ENCODE data around the gene SYT2.
"Not testable (repeated sequence)": the region's sequence is repeated elsewhere in the genome, so short reads cannot be mapped to it uniquely, and the experiment has no call there.

Gene SYT2

DNA sequence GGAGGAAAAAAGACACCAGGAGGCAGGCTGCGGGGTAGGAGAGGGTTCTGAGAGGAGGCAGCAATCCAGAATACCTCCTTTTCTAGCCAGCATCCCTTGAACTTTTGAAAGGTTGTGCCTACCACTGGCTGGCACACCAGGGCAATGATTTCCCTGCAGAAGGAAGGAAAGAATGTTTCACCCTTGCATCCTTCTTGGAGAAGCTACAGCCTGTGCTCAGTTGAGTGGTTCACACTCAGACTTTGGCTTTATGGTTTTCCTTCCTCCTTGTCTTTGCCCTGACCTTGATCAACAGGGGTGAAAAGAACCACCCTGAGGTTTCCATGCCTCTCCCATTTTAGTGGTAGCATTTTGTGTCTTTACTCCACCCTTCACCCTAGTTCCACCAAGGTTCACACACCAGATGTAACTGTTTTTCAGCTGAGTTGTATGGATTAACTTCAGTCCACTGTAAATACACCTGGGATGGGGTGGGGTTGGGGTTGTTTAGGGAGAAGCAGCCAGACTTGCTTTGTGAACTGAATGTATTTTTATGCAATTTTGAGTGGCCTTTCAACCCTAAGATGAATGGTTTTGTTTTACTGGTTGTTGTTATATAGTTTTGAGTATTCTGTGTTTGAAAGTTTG is 122.3 kb downstream of the SYT2 start:
- DNase-seq = no peak

DNA sequence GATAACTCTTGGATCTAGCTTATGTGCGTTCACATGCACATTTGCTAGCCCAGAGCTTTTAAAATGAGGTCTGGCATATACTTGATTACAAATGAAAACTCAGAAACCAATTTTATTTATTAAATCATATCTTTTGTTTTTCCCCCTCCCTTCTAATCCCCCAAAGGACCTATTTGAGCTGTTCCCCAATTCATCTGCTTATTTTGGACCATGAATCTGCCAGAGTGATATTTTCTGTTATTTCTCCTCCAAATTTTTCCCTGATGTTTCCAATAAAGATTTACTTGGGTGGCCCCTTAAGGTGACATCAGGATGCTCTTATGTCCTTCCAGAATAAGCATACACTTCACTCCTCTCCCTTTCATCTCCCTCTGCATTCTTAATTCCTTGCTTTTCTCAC is 123.4 kb downstream of the SYT2 start:
- DNase-seq = no peak

DNA sequence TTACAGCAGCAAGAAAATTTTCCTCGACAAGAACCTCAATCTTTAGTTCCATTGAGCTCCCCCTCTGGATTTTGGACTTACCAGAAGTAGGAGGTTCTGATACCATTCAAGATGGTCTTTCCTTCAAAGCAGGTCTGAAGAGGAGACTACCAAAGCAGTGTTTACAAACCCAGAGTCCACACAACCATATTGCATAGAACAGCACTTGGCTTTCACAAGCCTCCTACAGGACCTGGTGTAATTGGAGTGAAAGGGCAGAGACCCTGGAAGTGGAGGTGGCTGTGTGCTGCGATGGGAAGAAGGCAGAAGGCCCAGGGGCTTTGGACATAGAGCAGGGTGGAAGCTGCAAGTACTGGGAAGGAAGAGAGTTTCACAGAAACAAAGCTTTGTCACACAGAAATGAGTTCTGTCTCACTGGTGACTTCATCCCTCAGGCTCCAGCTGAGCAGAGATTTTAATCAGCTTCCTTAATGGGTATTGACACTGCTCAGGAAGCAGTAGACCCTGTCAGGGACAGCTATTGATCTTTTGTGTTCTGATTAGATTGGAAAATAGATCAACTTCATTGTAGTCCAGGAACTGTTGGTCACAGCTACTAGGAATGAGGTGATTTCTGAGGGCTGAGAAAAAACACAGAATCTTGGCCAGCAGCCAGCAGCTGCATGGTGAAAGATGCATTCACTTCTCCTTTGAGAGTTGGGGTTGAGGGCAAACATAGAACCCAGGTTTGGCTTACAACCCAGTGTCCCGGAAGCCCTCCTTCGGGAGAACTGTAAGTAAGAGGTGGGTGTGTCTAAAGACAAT is 124.0 kb downstream of the SYT2 start:
- peak; percentile 41 for DNase-seq

DNA sequence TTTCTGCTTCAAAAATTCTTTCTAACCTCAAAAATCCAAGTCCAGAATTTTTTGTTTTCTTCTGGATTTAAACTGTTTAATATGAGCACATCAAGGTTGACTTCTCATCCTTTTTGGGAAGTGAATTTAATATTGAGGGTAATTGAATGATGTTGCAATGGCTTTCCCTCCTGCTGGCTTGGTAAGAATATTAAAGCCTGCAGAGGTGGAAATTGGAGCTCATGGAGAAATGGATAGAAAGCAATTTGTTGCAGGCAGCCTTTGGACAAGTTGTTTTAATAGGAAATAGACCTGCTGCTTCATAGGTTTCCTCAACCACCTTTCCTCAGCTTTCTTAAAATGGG is 124.7 kb downstream of the SYT2 start:
- no peak for DNase-seq

DNA sequence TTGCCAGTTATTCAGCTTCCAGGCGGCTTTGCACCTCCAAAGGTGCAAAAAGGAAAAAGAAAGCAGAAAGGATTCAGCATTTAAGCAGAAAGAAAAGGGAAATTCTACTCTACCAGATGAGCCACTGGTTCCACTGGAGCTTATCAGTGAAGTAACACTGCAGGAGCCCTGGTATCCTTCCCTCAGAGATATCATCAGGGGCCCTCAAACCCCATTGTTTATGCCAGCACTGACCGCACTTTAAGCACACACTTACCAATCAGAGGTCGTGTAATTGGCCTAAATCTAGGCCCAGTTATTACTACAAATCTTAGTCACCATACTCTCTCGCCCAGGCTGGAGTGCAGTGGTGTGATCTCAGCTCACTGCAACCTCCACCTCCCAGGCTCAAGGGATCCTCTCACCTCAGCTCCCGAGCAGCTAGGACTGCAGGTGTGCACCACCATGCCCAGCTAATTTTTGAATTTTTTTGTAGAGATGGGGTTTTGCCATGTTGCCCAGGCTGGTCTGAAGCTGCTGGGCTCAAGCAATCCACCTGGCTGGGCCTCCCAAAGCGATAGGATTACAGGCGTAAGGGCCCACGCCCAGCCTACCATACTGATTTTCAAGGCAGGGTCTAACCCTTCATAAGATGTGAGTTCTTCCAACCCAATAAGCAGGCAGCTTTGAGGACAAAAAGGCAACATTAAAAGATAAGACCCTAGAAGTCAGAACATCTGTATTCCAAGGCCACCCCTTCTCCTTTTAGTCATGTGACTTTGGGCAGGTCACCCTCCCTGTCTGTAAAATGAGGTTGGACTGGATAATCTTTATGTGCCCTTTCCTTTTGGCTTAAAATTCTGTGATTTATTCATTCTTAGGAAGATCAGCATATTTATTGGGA is 125.3 kb downstream of the SYT2 start:
- DNase-seq = peak; percentile 78

DNA sequence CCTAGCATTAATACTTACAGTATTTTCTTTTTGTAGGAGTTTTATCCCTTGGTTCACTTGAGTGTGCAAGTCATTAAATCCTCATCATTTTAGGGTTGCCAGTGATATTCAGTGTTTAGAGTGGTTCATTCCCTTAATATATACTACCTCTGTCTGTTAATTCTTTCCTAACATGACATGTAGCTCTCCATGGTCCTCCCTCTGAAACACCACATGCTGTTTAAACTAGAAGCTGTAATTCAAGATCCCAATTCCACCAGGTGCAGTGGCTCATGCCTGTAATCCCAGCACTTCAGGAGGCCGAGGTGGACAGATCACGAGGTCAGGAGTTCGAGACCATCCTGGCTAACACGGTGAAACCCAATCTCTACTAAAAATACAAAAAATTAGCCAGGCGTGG is 127.9 kb downstream of the SYT2 start:
- not testable (repeated sequence) for DNase-seq

DNA sequence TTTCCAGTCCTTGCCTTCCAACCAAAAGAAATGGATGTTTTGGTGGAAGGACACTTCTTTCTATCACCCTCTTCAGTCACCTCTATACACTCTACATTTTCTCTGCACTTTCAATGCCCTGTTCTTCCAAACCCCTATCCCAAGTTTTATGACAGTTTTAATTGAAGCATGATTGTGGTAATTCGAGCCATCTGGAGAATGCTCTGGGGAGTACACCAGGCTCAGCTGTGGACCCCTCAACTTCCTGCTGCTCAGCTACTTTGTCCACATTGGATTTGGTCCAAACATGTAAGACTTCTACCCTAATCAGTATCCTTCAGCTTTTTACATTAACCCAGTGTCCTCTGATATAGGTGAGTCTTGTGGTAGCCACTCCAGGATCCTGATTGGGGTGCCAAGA is 129.6 kb downstream of the SYT2 start:
- DNase-seq = no peak

DNA sequence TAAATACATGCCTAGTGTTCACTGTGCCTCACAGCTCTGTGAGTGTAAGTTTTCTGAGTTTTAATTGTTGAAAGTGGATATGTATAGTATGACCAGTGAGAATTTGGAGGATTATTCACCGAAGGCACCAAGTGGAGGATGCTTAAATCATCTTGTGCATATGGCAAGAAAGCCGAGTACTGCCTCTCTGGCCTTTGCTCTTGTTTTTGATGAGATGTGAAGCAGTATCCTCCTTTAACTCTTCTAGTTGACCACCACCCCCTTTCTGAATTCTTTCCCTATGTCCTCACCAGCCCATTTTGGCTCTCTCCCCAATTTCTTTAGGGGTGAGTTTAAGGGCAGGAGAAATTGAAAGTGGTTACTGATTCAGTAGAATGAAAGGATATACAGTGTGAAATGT is 130.4 kb downstream of the SYT2 start:
- no peak for DNase-seq

DNA sequence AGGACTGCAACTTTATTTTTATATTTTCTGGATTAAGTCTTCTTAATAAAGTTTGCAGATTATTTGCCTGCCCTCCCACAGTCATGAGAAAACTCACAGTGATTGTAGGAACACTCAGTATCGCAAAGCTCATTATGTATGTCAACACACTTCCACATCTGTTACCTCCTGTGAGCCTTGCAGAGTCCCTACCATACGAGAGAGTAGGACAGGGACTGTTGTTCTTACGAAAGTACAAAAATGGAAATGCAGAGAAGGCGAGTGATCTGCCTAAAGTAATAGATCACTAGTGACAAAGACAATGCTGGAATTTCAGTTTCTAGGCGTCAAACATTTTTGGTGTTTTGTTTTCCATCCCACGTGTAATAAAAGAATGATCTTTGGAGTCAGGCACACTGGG is 131.7 kb downstream of the SYT2 start:
- DNase-seq = no peak

DNA sequence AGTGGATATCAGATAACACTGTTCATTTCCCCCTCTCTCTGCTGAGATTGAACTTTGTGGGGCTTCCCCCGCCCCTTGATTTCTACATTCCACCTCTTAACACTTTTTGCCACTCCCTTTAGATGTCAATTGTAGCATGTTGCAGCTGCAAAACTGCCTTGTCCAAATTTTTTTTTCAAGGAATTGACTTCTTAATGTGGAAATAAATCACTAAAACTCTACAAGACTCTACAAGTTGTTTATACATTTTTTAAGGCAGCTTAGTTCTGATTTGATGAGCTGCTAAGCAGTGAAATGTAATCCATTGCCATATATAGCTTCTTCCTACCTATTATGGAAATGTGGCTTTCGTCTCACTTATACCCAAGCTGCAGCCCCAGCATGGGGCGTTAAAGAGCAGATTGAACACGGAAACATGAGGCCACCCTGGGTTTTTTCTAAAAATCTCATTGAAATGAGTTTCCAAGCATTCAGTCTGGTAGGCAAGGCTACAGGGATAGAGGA is 132.2 kb downstream of the SYT2 start:
- DNase-seq = no peak

DNA sequence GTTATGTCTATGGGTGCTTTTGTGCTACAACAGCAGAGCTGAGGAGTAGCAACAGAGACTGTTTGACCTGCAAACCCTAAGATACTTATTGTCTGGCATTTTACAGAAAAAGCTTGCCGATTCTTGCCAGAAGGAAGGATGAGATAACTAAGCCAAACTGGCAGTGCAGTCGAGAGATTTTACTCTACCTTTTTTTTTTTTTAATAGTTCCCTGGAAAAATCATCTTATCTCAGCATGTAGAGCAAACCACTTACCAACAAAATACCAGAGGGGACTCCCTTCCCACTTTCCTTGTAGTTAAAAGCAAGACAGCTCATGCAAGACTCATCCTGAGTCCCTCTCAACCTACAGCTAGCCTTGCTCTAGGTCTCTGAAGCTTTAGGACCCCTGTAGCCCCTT is 132.9 kb downstream of the SYT2 start:
- peak; percentile 69 for DNase-seq

DNA sequence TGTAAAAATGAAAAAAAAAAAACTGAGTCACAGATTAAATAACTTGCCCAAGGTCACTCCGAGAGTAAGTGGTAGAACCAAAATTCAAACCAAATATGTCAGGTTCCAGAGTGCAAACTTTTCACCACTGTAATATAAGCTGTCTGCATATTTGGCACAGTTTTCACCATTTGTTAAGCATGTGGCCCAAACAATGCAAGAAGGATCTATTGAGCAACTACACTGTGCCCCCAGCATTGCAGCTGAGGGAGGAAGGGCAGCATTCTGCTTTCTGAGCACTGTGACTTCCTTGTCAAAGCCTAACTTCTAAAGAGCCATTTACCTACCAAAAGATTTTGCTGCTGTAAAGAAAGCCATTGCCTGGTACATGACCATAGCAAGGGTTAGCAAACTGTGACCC is 133.4 kb downstream of the SYT2 start:
- DNase-seq = peak; percentile 50

DNA sequence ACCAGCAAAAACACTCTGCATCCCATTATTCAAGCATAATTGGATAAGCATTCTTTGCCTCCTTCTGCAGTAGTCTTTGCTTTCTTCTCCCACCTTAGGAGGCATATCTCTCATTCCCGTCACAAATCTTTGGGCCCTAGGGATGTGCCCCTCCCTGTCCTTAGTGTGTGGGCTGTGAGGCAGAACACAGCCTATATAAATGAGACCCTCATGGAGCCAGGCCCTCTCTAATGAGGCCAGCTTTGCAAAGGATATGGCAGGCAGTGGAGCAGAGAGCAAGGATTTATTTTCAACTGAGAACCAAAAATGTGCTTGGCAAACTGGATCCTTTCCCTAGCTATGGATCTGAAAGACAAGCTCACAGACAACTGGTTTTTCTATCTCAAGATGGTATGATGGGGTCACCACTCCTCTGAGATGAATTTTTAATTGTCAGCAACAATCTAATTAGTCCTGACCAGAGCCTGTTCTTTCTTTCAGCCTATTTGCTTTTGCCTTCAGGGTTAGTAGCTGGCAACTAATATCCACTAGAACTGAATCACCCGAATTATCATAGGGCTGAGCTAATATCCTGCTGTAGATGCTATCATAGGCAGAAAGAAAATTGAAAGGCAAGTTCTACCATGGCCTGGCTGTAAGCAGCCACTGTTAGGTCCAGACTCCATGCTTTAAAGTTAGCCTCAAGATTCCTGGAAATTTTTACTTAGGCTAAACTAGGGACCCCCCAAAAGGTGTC is 134.2 kb downstream of the SYT2 start:
- no peak for DNase-seq

DNA sequence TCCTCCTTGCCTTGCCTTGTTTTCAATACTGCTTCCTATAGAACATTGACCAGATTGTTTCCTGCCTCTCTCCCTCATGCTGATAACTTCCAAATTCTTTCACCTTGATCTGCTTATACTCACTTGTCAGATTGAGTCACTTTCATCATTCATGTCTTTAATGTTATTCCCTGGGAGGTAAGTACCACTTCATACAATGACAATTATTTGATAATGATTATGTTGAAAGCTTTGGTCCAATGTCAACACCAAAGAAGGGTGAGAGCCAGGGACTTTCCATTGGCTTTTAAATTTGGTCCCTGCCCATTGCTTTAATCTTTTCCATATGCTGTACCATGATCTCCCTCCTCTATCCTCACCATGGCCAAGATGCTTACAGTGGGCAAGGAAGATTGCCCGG is 137.4 kb downstream of the SYT2 start:
- DNase-seq = no peak

DNA sequence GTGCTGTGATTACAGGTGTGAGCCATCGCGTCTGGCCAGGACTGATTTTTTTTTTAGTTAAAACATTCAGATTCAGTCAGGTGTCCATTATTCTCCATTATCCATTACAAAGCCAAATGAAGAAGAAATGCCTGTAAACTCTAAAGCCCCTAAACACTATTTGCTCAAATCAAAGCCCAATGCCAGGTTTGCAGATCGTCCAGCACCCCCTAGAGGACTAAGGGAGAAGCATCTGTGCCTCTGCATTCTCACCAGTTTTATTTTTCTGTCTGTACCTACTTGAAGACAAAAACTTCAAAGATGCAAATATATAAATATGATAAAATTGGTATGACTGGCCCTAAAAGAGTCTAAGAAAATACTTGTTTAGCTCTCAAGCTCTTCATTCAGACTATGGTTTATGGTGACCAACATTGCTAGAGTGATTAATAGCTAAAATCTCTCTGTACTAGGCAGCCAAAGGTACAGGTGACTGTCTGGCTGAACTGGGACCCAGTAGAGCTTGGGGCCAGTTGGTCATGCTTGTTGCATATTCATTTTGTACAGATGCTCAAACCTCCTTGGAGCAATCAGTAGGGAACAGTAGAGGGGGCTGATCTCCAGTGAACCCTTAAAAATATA is 138.4 kb downstream of the SYT2 start:
- DNase-seq = peak; percentile 71

DNA sequence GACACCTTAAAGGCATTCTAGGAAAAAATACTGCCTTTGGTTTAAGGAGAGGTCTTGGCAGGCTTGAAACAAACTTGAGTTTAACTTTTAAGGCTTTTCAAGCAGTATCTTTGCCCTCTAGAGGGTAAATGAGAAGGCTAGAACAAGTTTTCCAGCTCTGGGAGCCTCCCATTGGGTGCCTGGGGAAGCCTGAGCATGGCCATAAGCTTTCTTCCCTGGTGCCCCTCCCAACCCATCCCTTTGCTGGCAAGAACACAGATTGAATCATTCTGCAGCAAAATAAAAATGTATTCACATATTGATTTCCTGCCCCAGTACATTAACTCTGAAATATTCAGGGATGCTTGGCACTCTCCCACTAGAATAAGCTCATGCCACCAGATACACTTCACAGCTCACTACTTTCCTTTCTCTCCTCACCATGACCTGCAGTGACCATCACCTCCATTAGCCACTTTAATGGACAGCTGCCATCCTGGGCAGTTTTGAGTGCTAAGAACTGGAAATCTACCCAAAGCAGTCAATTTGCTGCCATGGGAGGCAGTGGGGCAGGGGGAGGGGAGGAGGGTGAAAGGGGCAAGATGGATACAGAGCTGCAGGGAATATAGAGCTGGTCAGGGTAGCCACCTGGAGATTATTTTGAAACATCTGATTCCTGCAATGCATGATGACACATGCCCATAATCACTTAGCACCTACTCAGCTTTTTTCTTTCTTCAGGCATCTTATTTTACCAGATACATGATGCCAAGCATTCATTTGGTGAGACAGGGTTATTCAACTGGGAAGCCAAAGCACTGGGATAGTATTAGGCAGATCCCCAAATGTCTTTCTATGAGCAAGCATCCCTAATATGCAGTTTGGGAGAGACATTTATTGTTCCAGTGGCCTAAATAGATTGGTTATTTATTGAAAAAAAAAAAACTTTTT is 140.6 kb downstream of the SYT2 start:
- no peak for DNase-seq

DNA sequence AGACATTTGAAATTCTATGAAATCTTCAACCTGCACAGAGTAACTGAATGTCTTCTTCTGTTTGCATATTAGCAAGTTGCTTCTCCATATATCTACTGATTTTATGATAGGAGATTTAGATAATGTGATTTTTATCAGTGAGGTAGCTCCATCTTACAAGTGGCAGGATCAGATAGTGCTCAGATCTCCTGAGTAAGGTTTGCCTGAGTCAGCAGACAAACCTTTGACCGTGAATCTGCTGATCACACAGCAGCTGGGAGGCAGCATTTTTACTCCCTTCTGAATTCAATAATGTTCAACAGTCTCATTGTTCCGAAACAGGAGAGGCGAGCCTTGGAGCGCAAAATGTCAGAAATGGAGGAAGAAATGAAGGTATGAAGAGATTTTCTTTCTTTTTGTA is 141.4 kb downstream of the SYT2 start:
- DNase-seq = no peak

DNA sequence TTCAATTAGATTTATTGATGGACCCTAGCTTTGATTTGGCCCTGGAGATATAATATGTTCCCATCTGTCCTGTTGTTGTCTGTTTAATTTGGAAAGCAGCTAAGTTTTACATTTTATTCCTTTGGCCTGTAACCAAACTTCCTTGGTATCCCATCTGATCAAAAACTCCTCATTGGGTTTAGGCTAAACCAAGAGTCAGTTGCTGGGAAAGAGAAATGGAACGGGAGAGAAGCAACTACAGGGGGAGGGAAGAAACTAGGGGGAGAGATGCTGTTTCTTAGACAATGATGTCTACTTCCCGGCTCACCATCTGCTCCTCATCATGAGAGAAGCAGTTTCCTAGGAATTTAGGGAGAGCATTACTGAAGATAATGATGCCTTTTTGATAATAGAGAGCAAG is 141.8 kb downstream of the SYT2 start:
- no peak for DNase-seq

DNA sequence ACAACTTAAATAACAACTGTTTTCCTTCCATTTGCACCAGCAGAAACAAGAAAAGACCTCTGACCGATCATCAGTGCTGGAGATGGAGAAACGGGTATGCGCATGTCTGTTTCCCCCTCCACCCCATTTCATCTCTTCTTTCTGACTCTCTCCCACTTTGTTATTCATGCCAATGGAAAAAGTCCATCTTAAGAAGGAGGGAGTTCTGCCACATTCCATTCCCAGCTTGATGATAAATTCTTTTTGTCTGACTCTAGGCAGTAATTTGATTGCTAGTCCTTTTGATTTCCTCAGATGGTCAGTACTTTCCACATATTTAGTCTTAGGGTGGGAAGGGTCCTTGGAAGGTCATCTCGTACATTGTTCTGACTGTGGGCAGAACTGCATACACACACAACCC is 142.5 kb downstream of the SYT2 start:
- no peak for DNase-seq

DNA sequence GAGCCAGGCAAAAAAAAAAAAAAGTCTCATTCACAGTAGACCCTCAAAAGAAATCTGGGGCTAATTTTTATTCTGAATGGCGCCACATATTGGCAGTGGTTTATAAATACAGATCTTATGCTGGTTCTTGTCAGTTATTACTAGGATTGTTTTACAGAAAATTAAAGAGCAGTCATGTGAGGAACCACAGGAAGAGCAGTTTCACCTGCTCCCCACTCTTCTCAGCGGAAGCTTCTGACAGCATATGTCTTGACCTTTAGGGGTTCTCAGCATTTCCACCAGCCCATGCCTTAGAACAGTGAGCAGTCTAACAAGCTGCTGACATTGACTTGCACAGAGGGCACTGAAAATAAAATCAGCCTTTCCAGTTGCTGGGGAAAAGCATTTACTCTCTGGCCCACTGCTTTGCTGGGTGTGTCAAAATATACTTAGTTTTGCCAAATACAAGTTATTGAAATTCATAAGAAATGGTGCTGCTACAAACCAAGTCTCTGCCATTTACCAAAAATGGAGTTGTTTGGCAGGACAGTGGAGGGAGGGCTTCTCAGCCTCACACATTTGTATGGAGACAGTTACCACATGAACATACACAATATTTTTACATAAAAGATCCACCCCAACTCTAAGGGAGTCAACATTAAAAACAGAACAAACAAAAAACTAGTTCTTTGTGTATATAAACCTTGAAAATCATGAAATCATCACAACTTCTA is 144.2 kb downstream of the SYT2 start:
- DNase-seq = no peak
